GM12891 (cell line): ENCODE data around the gene ANKS1B.

ENCODE experiments used
- POLR2A ChIP-seq: IDR thresholded peaks from 2 replicates; pipeline ENCODE4 v1.6.1; 2011; ENCODE audit warnings: low read depth, low read length, control low read depth
- TAF1 ChIP-seq: IDR thresholded peaks from 2 replicates; pipeline ENCODE4 v1.6.1; 2011; ENCODE audit warnings: low read depth, low read length, control low read depth

GRCh38 chr12:98791406-98791805 lies 1193.3 kb downstream of the ANKS1B start:
- TF ChIP-seq POLR2A (no peak), TAF1 (no peak)
